Activated T-helper 1 cell treated with anti-CD3 and anti-CD28 coated beads, Interleukin-2, amount 50 U/mL, for 16 hours (primary cell): ENCODE results near the gene HNF4A.

Experiments used
- DNase-seq, 2 donors: peaks; one replicate each; pipeline ENCODE4 v3.0.0-alpha.2; 2020; ENCODE audit warnings: low read depth in 1 of 2, low spot score in 1 of 2

The HNF4A gene

DNA sequence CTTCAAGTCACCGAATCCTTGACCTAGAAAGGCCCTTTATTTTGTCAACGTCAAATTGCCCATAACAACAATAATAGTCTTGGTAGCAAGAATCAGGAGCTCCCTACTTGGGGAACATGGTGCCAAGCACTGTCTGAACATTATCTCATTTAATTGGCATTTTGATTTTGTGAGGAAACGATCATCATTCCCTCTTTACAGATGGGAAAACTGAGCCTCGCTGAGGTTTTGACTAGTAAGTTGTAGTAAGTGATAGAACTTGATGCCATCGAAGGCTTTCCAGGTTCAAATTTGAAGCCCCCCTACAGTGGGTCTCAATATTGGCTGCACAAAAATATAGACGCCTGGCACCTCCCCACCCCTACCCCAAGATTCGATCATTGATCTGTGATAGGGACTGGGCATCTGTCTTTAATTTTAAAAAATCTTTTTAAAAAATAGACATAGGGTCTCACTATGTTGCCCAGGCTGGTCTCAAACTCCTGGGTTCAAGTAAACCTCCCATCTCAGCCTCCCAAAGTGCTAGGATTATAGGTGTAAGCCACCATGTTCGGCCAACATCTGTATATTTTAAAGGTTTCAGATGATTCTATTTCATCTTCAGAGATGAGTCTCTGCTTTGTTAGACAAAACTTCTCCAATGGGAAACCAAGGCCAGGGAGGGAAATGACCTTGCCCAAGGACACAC, 36.7 kb downstream of the HNF4A start:
- no peak for DNase-seq

DNA sequence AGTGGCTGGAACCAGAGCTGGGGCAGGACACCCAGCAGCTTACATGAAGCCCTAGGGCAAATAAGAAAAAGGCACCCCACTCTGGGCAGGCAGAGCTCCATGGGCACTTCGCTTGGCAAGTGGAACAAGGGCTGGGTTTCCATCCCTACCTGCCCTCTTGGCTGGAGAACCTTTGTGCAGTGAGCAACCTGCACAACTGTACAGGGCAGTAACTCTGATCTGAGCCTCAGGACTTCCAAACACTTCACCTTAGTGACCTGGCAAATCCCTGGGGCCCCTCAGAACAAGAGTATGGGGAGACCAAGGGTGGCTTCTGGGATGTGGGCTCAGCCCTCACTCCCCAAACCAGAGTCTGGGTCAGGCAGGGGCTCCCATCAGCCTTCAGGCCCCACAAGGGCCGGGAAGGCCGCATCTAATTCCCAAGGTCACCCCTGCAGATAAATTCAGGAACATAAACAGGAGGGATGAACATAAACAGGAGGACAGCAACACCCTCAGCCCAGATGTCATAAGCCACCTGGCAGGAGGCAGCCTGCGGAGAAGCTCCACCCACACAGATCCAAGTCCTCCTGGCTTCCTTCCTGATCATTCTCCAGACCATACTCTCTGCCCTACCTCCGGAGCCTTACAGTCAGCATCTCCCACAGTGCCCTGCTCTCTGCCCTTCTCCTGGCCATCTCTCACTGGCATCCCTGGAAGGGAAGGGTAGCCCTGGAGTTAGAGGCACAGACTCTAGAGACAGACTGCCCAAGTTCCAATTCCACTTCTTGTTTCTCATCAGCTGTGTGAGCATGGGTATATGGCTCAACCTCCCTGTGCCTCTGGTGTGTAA, 37.5 kb downstream of the HNF4A start:
- no peak for DNase-seq

GRCh38 chr20:44393608-44394451, 38.3 kb downstream of the HNF4A start:
- no peak for DNase-seq

- DNase-seq = no peak
Measured at GRCh38 chr20:44394452-44394701, 38.9 kb downstream of the HNF4A start.

DNA sequence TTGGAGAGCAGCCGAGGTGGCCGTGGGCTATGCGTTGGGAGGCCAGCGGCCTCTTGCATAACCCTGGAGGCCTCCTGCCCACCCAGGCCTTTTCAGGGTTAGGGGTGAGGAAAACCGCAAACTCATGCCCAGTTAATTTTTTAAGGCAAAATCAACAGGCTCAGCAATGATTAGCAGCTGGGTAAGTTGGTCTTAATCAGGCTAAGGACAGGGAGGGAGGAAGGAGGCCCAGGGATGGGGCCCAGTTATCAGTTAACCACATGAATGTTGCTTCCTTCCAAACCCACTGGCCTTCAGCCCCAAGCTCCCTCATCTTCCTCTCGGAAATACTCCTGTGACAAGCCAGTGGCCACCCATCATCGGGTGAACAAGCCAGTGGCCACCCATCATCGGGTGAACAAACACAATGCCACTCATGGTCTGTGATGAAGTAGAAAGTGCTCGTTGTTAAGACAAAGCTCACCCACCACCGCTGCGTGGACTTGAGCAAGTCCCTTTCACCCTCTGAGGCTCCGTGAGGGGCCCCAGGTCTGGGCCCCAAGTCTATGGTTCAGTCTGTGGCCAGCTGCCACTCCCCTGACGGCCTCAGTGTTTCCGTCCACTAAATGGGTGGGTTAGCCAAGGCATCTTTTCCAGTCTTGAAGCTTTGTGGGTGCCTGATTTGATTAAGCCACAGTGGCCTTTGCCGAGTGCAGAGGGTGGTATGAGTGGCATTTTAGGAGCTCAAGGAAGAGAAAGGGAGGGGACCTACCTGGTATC, 39.4 kb downstream of the HNF4A start:
- no peak for DNase-seq

DNA sequence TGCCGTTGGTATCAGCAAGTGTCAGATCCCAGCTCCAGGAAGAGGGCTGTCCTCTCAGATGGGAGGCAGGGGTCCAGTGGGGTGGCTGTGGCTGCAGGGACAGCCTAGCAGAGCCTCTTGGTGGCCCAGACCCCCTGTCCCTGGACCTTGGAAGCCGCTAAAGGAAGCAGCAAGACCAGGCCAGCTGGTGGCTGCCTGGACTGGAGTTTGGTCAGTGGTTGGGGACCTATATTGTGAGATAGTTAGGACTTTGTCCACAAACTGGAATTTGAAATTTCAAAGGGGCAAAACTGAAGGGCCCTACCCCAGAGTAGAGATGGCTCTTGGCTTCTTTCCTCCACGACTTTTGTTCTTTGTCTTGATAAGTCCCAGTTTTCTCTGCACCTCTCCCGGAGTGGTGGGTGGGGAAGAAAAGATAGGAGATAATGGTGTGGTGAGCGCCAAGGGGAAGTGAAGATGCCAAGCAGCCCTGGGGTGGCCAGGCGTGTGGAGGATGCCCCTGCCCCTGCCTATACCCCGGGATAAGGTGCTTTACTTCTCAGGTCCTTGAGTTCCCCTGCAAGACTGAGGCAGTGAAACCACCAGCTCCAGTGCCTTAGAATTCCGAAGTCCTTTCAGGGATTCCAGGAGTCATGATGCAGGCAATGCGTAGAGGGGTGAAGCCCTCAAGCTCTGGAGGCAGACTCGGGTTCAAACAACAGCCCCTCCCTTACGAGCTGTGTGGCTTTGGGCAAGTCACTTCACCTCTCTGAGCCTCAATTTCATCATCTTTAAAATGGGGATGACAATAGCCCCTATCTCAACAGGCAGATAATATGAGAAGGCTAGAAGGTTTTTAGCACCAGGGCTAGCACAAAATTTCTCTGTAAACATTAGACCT, 40.2 kb downstream of the HNF4A start:
- DNase-seq = no peak

GRCh38 chr20:44396369-44397130, 41.1 kb downstream of the HNF4A start:
- no peak for DNase-seq

DNA sequence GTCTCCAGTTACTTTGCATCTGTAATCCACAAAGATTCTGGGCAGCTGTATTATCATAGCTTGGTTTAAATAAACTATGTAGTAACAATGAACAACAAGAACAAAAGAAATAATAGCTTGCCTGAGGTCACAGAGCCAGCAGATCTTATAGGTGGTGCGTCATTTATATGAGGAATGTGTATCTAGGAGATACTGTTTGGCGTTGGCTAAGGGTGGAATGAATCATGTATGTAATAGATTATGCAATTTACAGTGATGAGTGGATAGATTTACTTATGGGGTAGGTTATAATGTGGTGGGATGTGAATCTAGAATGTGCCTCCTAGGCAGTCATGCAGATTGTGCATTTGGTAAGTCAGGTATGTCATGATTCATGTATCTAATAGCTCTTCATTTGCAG, 42.8 kb downstream of the HNF4A start:
- DNase-seq = no peak

DNA sequence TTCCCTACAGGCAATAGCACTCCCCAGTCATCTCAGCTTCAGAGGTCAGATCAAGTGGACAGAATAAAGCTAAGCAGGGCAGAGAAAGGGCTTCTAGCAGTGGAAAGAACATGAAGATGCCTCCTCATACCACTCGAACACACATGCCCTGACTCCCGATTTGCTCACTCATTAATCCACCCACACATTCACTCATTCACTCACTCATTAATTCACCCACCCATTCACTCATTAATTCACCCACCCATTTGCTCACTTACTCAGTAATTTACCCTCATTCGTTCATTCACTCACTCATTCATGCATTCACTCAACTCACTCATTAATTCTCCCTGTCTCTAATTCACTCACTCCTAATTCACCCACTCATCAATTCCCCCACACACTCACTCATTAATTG, 43.9 kb downstream of the HNF4A start:
- no peak for DNase-seq

- DNase-seq = no peak
Measured at GRCh38 chr20:44400671-44400969, 45.1 kb downstream of the HNF4A start.

- no peak for DNase-seq
Measured at GRCh38 chr20:44400970-44401769, 45.7 kb downstream of the HNF4A start.

DNA sequence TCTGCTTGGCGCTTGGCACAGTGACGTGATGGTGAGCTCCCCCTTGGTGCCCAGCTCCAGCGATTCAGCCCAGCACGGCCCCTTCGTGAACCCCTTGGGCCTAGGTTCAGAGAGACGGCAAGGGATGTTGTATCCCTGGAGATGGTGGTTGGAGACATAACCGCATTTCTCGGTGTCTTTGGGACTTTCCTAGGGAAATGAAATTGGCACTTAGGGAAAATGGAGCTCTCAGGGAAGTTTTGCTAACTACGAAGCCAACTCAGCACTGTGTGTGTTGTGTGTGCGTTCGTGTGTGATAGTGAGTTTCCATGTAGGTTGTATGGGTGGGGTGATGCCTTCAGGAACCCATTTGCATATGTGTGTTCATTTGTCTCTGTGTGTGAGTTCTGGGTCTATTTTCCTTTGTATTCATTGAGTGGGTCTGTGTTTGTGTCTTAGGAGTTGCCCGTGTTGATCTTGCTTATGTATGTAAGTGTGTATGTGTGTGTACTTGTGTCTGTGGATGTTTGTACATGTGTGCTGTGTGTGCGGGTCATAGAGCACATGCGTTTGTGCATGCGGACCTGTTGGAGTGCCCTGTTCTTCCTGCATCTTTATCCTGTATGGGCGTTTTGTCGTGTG, 46.4 kb downstream of the HNF4A start:
- no peak for DNase-seq

GRCh38 chr20:44402391-44403193, 47.1 kb downstream of the HNF4A start:
- no peak for DNase-seq

DNA sequence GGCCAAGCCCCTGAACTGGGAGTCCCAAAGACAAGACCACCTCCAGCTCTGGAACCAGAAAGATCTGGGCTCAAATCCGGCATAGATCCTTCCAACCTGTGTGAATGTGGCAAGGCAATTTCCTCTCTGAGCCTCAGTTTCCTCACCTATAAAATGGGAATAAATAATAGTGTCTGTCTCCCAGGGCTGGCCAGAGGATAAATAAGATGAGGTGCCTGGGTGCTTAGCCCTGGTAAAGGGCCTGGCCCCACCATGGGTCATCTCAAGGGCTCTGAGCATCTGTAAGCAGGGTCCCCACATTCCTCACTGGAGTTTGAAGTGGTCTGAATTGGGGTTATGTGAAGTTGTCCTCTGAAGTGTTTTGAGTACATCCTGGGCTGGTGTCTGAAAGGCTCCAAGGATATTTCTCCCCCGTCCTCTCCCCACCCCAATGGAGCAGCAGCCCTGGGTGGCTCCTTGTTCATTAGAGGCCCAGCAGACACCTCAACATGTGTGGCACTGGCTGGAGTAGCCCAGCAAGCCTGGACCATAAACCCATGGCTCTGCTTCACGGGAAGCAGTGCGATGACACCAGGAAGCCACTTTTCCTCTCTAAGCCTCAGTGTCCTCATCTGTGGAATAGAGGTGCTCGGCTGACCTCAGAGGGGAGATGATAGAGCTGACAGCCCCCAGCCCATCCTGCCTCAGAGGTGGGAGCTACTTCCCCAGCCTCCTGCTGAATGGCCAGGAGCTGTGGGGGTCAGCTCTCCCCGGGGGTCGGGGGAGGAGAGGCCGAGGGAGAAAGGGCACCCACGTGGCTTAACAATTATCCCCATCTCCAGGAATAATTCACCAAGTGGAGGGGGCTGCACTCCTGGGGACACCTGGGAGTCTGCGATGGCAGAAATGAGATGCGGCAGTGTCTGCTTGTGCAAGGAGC, 48.0 kb downstream of the HNF4A start:
- DNase-seq = no peak

GRCh38 chr20:44404204-44405181, 49.0 kb downstream of the HNF4A start:
- DNase-seq = no peak
